Glomerular visceral epithelial cell (primary cell): Measurements from ENCODE around the gene HARBI1.

ENCODE experiments used
- DNase-seq: peaks from one replicate; pipeline ENCODE4 v3.0.0-alpha.2; 2016; ENCODE audit errors: extremely low spot score

HARBI1 gene

GRCh38 chr11:46554213-46555147, 62.5 kb downstream of the HARBI1 start:
- peak; percentile 52 for DNase-seq

- DNase-seq: no peak
Measured at GRCh38 chr11:46553814-46554212, 63.2 kb downstream of the HARBI1 start.
